Measurements from ENCODE around the gene NTNG1.
A peak's percentile ranks its signal among the peaks of the same experiment; 100 is the strongest.

The NTNG1 gene

GRCh38 chr1:107480548-107481415, 339.9 kb downstream of the NTNG1 start:
- Histone ChIP-seq H2AFZ (ENCODE audit: low read length) (no peak overlapping the region), H3K27me3 (replicated peaks; ENCODE audit: insufficient read depth, low read length) (no peaks in the 10 kb centered on the region), H3K27ac (ENCODE audit: low read length) (no peak overlapping the region), H3K4me3 (ENCODE audit: low read length) (no peak overlapping the region), H3K79me2 (ENCODE audit: low read length) (no peaks in the 10 kb centered on the region), H3K9ac (ENCODE audit: low read length) (no peak overlapping the region), H3K4me2 (ENCODE audit: low read depth, low read length) (peak overlapping the region; percentile 27; the same call in 1 of the 2 replicates), H3F3A (ENCODE audit: insufficient read depth, low read length) (no peaks in the 10 kb centered on the region), H3K36me3 (replicated peaks; ENCODE audit: insufficient read depth, low read length) (no peaks in the 10 kb centered on the region), H3K4me1 (ENCODE audit: low read length) (no peaks in the 10 kb centered on the region), H4K20me1 (ENCODE audit: insufficient read depth, low read length) (no peaks in the 10 kb centered on the region), H3K9me2 (replicated peaks; ENCODE audit: insufficient read depth, low read length) (no peaks in the 10 kb centered on the region), H3K9me3 (replicated peaks; ENCODE audit: insufficient read depth, low read length) (no peaks in the 10 kb centered on the region)
- TF ChIP-seq EZH2phosphoT487 (IDR thresholded peaks at IDR 0.05; ENCODE audit: low read length) = no peak
- TF ChIP-seq, protein P1, sequence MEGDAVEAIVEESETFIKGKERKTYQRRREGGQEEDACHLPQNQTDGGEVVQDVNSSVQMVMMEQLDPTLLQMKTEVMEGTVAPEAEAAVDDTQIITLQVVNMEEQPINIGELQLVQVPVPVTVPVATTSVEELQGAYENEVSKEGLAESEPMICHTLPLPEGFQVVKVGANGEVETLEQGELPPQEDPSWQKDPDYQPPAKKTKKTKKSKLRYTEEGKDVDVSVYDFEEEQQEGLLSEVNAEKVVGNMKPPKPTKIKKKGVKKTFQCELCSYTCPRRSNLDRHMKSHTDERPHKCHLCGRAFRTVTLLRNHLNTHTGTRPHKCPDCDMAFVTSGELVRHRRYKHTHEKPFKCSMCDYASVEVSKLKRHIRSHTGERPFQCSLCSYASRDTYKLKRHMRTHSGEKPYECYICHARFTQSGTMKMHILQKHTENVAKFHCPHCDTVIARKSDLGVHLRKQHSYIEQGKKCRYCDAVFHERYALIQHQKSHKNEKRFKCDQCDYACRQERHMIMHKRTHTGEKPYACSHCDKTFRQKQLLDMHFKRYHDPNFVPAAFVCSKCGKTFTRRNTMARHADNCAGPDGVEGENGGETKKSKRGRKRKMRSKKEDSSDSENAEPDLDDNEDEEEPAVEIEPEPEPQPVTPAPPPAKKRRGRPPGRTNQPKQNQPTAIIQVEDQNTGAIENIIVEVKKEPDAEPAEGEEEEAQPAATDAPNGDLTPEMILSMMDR (IDR thresholded peaks at IDR 0.05; ENCODE audit: low read length) = peak; percentile 23
- DNase-seq = peak; percentile 26

- Histone ChIP-seq H3K27ac (ENCODE audit: low read length) (no peak overlapping the region), H3K79me2 (ENCODE audit: low read length) (no peaks in the 10 kb centered on the region), H3K9me3 (replicated peaks; ENCODE audit: insufficient read depth, low read length) (no peaks in the 10 kb centered on the region), H3F3A (ENCODE audit: insufficient read depth, low read length) (no peaks in the 10 kb centered on the region), H3K36me3 (replicated peaks; ENCODE audit: insufficient read depth, low read length) (no peaks in the 10 kb centered on the region), H3K4me1 (ENCODE audit: low read length) (no peaks in the 10 kb centered on the region), H4K20me1 (ENCODE audit: insufficient read depth, low read length) (no peaks in the 10 kb centered on the region), H3K9ac (ENCODE audit: low read length) (no peak overlapping the region), H3K4me3 (ENCODE audit: low read length) (no peak overlapping the region), H3K9me2 (replicated peaks; ENCODE audit: insufficient read depth, low read length) (no peaks in the 10 kb centered on the region), H3K4me2 (ENCODE audit: low read depth, low read length) (no peak overlapping the region), H2AFZ (ENCODE audit: low read length) (no peak overlapping the region), H3K27me3 (replicated peaks; ENCODE audit: insufficient read depth, low read length) (no peaks in the 10 kb centered on the region)
- TF ChIP-seq EZH2 (optimal IDR thresholded peaks at IDR 0.05; ENCODE audit: low read depth, low read length) = no peak
- TF ChIP-seq EZH2phosphoT487 (IDR thresholded peaks at IDR 0.05; ENCODE audit: low read length) = no peak
- TF ChIP-seq, protein P1 (IDR thresholded peaks at IDR 0.05; ENCODE audit: low read length) = no peak
- DNase-seq = no peak
Observed at GRCh38 chr1:107481756-107482384, 341.0 kb downstream of the NTNG1 start.

GRCh38 chr1:107483949-107484348, 343.1 kb downstream of the NTNG1 start:
- no peak overlapping the region for H3K4me3 ChIP-seq (ENCODE audit: low read length)
- no peaks in the 10 kb centered on the region for H3K36me3 ChIP-seq (replicated peaks; ENCODE audit: insufficient read depth, low read length)
- H3K9ac ChIP-seq (ENCODE audit: low read length) = no peak overlapping the region
- H3K4me2 ChIP-seq (ENCODE audit: low read depth, low read length) = no peak overlapping the region
- H3K79me2 ChIP-seq (ENCODE audit: low read length) = no peaks in the 10 kb centered on the region
- H3K9me2 ChIP-seq (replicated peaks; ENCODE audit: insufficient read depth, low read length) = no peaks in the 10 kb centered on the region
- TF ChIP-seq, protein P1 (IDR thresholded peaks at IDR 0.05; ENCODE audit: low read length) = no peak
- TF ChIP-seq EZH2phosphoT487 (IDR thresholded peaks at IDR 0.05; ENCODE audit: low read length) (no peak), EZH2 (optimal IDR thresholded peaks at IDR 0.05; ENCODE audit: low read depth, low read length) (no peak)
- H3K27ac ChIP-seq (ENCODE audit: low read length) = no peak overlapping the region
- H3K9me3 ChIP-seq (replicated peaks; ENCODE audit: insufficient read depth, low read length) = no peaks in the 10 kb centered on the region
- H3F3A ChIP-seq (ENCODE audit: insufficient read depth, low read length) = no peaks in the 10 kb centered on the region
- no peaks in the 10 kb centered on the region for H3K27me3 ChIP-seq (replicated peaks; ENCODE audit: insufficient read depth, low read length)
- H4K20me1 ChIP-seq (ENCODE audit: insufficient read depth, low read length) = no peaks in the 10 kb centered on the region
- H2AFZ ChIP-seq (ENCODE audit: low read length) = no peak overlapping the region
- no peak for DNase-seq
- no peaks in the 10 kb centered on the region for H3K4me1 ChIP-seq (ENCODE audit: low read length)

All from MM.1S (cell line).